Cardiac muscle cell (in vitro differentiated cells and primary cell): ENCODE measurements around the gene HK2. TPM values are rescaled to one million over a fixed set of nuclear protein-coding genes. Genes with fewer than 3 reads are reported as not detected.
"Not testable (repeated sequence)": the region's sequence is repeated elsewhere in the genome, so short reads cannot be mapped to it uniquely, and the experiment has no call there.

ENCODE experiments used
- DNase-seq, 2 donors: peaks; one replicate each; pipeline versions ENCODE4 v3.0.0 to v3.0.0-alpha.2; 2010 to 2017; ENCODE audit warnings: low read depth in 1 of 2, low spot score in 1 of 2
- H3K27ac ChIP-seq: fragments of 200-600 bp; sonication (generic); 2 replicates; pipeline ENCODE4 v1.5.1; 2016
- H3K27me3 ChIP-seq: fragments of 200-600 bp; sonication (generic); 2 replicates; pipeline ENCODE4 v1.6.0; 2016; ENCODE audit warnings: control low read depth
- H3K36me3 ChIP-seq: fragments of 200-600 bp; sonication (generic); 2 replicates; pipeline ENCODE4 v1.5.1; 2016; ENCODE audit warnings: control low read depth
- H3K4me1 ChIP-seq: fragments of 200-600 bp; sonication (generic); 2 replicates; pipeline ENCODE4 v1.8.1; 2017; ENCODE audit warnings: low read depth, mild to moderate bottlenecking, mixed run types
- H3K4me3 ChIP-seq: fragments of 200-600 bp; sonication (generic); 2 replicates; pipeline ENCODE4 v1.5.1; 2016; ENCODE audit warnings: mild to moderate bottlenecking
- H3K9me3 ChIP-seq: fragments of 200-600 bp; sonication (generic); 2 replicates; pipeline ENCODE4 v1.5.1; 2017; ENCODE audit warnings: low read depth, mild to moderate bottlenecking, control low read depth
- polyA plus RNA-seq: library from polyadenylated mRNA; unstranded; fragments of >200 nt; fragmentation: Nextera tagmentation; extraction: Ambion mirVana; gene quantifications from 2 replicates; pipeline ENCODE4 v1.2.1, GENCODE V29; 2016
- total RNA-seq: library from RNA; depleted of rRNA; stranded (reverse); fragments of >200 nt; gene quantifications from 2 replicates; pipeline ENCODE4 v1.2.3, GENCODE V29; 2016
- TF ChIP-seq, protein P1 (sequence below): IDR thresholded peaks from 2 replicates; pipeline ENCODE4 v1.5.1; 2012; ENCODE audit warnings: low read depth, mild to moderate bottlenecking, low read length

Gene HK2
- total and polyA plus RNA-seq, 2 experiments from 2014 or later = 77.3 to 127 TPM

GRCh38 chr2:74906395-74906794 lies 72.5 kb downstream of the HK2 start:
- TF ChIP-seq, protein P1, sequence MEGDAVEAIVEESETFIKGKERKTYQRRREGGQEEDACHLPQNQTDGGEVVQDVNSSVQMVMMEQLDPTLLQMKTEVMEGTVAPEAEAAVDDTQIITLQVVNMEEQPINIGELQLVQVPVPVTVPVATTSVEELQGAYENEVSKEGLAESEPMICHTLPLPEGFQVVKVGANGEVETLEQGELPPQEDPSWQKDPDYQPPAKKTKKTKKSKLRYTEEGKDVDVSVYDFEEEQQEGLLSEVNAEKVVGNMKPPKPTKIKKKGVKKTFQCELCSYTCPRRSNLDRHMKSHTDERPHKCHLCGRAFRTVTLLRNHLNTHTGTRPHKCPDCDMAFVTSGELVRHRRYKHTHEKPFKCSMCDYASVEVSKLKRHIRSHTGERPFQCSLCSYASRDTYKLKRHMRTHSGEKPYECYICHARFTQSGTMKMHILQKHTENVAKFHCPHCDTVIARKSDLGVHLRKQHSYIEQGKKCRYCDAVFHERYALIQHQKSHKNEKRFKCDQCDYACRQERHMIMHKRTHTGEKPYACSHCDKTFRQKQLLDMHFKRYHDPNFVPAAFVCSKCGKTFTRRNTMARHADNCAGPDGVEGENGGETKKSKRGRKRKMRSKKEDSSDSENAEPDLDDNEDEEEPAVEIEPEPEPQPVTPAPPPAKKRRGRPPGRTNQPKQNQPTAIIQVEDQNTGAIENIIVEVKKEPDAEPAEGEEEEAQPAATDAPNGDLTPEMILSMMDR = no peak
- Histone ChIP-seq H3K27me3 (peaks cover 26% of the 10 kb centered on the region), H3K27ac (no peak overlapping the region), H3K9me3 (no peaks in the 10 kb centered on the region), H3K4me3 (no peak overlapping the region), H3K4me1 (no peaks in the 10 kb centered on the region), H3K36me3 (no peaks in the 10 kb centered on the region)
- no peak for DNase-seq

DNA sequence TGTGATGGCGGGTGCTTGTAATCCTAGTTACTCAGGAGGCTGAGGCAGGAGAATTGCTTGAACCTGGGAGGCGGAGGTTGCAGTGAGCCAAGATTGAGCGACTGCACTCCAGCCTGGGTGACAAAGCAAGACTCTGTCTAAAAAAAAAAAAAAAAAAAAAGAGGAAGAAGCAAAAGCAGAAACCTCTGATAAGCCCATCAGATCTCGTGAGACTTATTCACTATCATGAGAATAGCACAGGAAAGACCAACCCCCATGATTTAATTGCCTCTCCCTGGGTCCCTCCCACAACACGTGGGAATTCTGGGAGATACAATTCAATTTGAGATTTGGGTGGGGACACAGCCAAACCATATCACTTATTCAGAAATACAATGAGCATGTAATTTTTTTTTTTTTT lies 73.6 kb downstream of the HK2 start:
- H3K27ac ChIP-seq, H3K4me3 ChIP-seq, DNase-seq, H3K4me1 ChIP-seq, H3K36me3 ChIP-seq, H3K9me3 ChIP-seq: not testable (repeated sequence)
- H3K27me3 ChIP-seq = peaks cover 26% of the 10 kb centered on the region

DNA sequence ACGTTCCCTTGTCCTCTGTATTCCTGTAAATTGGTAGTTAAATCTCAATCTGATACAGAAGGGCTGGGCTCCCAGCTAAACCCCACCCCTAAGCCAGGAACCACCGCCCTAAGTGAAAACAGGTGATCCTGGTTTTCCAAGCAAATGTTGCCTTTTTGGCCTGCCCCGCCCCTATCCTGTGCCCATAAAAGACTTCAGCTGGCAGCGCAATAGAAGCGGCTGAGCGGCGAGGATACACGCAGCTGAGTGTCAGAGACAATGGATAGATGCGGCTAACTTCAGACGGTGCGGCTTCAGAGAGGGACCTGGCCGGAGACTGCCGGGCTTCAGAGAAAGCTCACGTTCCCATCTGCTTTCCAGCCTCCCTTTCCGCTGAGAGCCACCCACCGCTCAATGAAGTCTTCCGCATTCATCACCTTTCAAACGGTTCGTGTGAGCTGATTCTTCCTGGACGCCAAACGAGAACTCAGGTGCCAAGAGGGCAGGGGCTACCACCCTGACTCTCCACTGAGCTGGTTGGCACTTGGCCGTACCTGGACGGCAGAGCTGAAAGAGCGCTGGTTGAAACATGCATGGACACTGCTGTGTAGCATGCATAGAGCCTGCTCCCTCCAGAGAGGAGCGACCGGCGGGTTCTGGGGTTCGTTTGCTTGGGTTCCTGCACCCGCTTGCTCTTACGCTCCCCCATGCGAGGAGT lies 75.0 kb downstream of the HK2 start:
- peak in 1 of 2 donors; percentile 12 for DNase-seq
- no peaks in the 10 kb centered on the region for H3K9me3 ChIP-seq
- TF ChIP-seq, protein P1 = no peak
- no peak overlapping the region for H3K27ac ChIP-seq
- H3K4me3 ChIP-seq = no peak overlapping the region
- no peaks in the 10 kb centered on the region for H3K4me1 ChIP-seq
- H3K27me3 ChIP-seq = peaks cover 26% of the 10 kb centered on the region
- no peaks in the 10 kb centered on the region for H3K36me3 ChIP-seq

DNA sequence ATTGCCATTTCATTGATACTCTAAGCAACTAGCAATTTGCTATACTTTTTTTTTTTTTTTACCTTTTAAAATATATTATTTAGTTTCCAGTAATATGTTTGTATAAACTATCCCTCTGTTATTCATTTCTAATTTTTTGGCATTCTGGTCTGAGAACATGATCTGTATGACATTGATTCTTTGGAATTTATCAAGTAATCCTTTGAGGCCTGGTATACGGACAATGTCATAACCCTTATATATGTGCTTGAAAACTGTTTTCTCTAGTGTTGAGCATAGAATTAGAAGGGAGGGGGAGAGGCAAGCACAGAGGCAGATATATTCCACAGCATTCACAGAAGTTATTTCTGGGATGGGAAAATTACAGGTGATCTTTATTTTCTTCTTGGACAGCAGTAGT lies 76.3 kb downstream of the HK2 start:
- H3K36me3 ChIP-seq = no peaks in the 10 kb centered on the region
- TF ChIP-seq, protein P1 = no peak
- H3K4me1 ChIP-seq = no peaks in the 10 kb centered on the region
- H3K27ac ChIP-seq = no peak overlapping the region
- H3K27me3 ChIP-seq = peaks cover 26% of the 10 kb centered on the region
- no peak for DNase-seq
- H3K9me3 ChIP-seq = no peaks in the 10 kb centered on the region
- H3K4me3 ChIP-seq = no peak overlapping the region

DNA sequence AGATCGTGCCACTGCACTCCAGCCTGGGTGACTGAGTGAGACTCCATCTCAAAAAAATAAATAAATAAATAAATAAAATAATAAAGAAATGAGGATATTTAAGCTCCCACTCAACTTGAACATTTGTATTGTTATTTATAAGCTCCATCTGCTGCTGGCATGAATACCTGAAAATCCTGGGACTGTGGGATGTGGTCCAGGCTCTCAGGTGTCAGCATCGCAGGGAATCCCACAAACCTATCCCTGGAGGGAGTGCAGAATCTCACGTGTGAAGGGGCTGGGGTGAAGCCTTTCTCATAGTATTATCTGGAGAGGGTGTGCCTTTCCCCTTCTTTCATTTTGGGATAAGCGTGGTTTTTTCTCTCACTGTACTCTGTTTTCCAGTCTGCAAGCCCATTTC lies 77.1 kb downstream of the HK2 start:
- Histone ChIP-seq H3K4me3 (no peak overlapping the region), H3K9me3 (no peaks in the 10 kb centered on the region), H3K36me3 (no peaks in the 10 kb centered on the region), H3K27me3 (peaks cover 26% of the 10 kb centered on the region), H3K4me1 (no peaks in the 10 kb centered on the region), H3K27ac (no peak overlapping the region)
- TF ChIP-seq, protein P1 = no peak
- no peak for DNase-seq

DNA sequence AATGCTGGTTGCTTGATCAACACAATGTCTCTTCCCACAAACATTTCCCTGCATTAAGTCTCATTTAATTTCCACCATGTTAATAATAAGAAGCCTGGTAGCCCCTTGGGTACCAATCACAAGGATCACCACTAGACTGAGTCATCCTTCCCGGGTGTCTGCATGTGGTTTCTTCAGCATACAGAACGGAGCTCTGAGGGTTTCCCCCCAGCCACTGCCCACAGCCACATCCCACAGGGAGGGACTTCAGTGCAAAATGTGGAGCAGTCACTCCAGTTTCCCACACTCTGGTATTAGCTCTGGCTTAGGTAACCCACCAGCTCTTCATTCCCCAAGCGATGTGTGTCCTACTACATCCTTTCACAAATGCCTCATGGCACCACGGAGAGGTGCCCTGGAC lies 81.8 kb downstream of the HK2 start:
- TF ChIP-seq, protein P1 = no peak
- Histone ChIP-seq H3K36me3 (no peaks in the 10 kb centered on the region), H3K4me3 (no peak overlapping the region), H3K4me1 (peaks cover 10% of the 10 kb centered on the region), H3K9me3 (no peaks in the 10 kb centered on the region), H3K27ac (no peak overlapping the region), H3K27me3 (peaks cover under 1% of the 10 kb centered on the region)
- peak in 1 of 2 donors; percentile 45 for DNase-seq
